Choroid plexus epithelial cell (primary cell): ENCODE data around the gene NRXN2.

Experiments used
- DNase-seq: peaks from one replicate; pipeline ENCODE4 v3.0.0-alpha.2; 2010; ENCODE audit warnings: low read depth
- H3K4me3 ChIP-seq: 2 replicates; pipeline ENCODE4 v1.5.1; 2011; ENCODE audit warnings: low read depth, mild to moderate bottlenecking, control low read depth, low read length, moderate library complexity
- CTCF ChIP-seq: conservative IDR thresholded peaks from 2 replicates; pipeline ENCODE4 v1.5.1; 2011; ENCODE audit warnings: low read depth, mild to moderate bottlenecking, control low read depth, inconsistent platforms, low read length, moderate library complexity

The NRXN2 gene

GRCh38 chr11:64763526-64764039 lies 40.6 kb upstream of the NRXN2 start:
- DNase-seq, result peak; percentile 34
- TF ChIP-seq CTCF, result no peak
- H3K4me3 ChIP-seq, result no peak overlapping the region

DNA sequence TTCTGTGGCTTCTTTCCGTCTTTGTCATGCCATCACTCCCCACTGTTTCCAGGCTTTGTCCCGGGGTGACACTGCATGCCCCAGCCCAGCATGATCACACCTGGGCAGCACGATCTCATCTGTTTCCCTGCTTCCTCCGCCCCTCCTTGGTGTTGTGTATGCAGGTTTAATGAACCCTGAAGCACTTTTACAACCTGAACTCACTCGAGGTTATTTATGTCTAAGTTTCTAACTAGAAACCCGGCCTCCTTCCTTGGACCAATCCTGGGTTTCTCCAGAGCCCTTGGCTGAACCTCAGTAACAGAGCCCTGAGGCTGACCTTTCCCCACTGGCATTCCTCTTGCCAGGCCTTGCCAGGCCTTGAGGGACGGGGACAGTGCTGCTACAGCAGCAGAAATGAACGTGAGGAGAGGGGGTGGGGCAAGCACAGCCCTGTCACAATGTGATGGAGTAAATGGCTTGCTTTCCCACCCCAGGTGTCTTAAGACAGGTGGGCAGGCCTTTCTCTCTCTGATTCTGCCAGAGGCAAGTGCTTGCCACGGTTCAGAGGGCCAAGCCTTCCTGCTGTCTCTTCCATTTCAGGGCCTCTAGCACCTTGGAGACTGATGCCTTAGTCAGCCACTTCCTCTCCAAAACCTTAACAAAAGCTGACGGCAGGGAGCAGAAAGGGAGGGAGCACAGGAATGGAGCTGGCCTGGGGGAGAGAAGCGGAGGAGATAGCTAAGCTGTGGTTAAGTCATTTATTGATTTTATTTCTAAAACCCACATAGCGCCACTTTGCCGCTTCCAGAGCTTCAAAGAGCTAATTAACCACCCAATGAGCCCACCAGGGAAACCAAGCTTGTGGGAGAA lies 39.9 kb upstream of the NRXN2 start:
- DNase-seq, result peak; percentile 85
- no peak overlapping the region for H3K4me3 ChIP-seq
- TF ChIP-seq CTCF, result no peak

GRCh38 chr11:64762277-64762673 lies 39.3 kb upstream of the NRXN2 start:
- TF ChIP-seq CTCF, result no peak
- H3K4me3 ChIP-seq, result no peak overlapping the region
- no peak for DNase-seq

DNA sequence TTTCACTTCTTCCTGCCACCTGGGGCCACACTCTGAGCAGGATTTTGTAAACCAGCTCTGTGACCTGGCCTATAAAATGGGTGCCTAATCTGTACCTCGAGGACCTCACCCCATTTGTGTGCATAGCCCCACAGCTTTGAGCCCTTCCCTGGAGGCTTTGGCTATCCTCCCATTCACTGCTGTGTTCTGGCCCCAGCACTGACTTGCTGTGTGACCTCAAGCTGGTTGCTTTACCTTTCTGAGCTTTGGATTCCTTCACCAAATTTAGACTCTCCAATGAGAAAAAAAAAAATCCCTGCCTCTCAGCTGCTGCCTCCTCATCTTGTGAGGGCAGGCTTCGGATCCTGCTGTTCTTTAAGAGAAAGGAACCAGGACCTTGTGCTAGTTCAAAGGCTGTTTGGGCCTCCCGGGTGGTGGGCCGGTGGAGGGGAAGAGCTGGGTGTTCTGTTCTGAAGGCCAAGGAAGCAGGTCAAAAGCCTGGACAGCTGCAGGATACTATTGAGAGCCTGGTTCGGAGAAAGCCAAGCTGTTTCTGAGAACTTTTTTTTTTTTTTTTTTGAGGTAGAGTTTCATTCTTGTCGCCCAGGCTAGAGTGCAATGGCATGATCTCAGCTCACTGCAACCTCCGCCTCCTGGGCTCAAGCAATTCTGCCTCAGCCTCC lies 37.9 kb upstream of the NRXN2 start:
- no peak overlapping the region for H3K4me3 ChIP-seq
- TF ChIP-seq CTCF, result no peak
- peak; percentile 47 for DNase-seq

DNA sequence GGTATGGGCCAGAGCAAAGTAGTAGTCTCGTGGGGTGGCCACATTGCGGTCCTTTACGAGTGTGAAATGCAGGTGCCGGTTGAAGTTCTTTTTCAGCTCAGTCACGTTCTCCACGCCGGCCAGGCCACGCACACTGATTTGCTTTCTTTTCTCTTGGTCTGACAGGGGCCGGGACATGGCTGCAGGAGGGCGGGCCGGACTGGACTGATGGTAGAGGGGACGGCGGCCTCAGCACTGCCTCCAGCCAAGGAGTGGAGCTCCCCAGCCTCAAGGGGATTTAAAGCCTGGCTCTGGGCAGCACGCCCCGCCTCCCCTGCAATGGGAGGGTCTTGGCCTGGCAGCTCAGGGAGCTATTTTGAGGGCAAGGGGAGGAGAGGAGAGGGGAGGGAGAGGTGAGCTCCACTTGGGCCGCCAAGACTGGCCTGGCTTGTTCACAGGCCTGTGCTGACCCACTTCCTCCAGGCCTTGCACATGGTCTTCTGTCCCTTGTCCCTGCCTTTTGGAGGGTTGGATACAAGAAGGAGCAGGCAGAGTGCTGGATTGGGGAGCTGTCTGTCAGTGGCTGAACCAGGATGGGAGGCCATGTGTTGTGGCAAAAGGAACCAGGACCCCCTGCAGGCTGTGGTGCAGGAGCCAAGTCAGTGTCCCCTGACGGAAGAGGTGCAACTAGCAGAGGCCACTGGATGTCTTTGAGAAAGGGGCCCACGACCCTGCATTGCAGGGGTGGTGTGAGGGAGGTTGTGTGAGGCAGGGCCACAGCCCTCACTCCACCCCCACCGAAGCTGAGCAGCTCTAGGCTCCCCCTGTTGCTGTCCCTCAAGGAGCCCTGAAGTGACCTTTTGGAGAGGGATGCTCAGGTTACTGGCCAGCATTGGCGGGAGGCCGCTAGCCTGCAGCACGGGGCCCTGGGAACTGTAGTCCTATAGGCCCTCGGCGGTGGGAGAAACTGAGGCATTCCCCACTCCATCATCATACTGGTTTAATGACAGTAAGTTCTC lies 37.0 kb upstream of the NRXN2 start, which contains the start of gene PYGM:
Gene PYGM (minus strand): TSS at position 253 of the 998 bp plus-strand sequence. CDS start 76 bp downstream, at position 177.
- no peak for TF ChIP-seq CTCF
- peak within 1 kb of the TSS; percentile 42 for H3K4me3 ChIP-seq
- peak; percentile 89 for DNase-seq

DNA sequence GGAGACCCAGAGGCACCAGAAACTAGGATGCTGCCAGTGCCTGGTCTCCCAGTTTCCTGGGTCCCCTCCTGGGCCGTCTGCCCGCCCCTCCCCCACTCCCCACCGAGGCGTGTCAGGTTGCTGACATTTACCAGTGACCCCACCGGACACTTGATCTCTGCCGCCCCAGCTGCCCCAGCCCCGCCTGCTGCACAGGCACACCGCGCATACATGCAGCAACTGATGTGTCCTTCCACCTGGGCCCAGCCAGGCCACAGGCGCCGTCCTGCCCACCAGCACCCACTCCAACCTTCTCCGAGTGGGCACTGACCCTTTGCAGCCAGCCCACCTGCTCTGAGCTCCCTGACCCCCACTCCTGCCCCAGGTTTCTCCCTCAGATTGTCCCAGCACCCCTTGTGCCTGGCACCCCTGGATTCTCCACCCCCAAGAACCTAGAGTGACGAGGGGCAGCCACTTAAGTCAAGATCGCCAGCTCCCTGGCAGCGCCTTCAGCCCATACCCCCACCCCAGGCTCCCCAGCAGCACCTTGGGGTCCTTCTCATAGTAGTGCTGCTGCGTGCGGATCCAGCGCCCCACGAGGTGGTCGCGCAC lies 36.2 kb upstream of the NRXN2 start:
- H3K4me3 ChIP-seq, result peak overlapping the region; percentile 42
- no peak for TF ChIP-seq CTCF
- DNase-seq, result no peak
